H1 (cell line): ENCODE data around the gene NLRP10. TPM values are rescaled to one million over a fixed set of nuclear protein-coding genes. Genes with fewer than 3 reads are reported as not detected.

Experiments used
- CTCF ChIA-PET: fragments of 300-600 bp; sonication (Branson Sonifier 250); formaldehyde crosslinking; loops from one replicate; lab custom pipeline; 2021; ENCODE audit not compliant: partially characterized antibody; lab: Charles Lee
- POLR2A ChIA-PET: fragments of 300-600 bp; sonication (Branson Sonifier 250); formaldehyde crosslinking; loops from one replicate; lab custom pipeline; 2021; ENCODE audit warnings: inconsistent platforms; ENCODE audit not compliant: partially characterized antibody; lab: Charles Lee
- DNase-seq, 2 experiments: peaks; one replicate each; pipeline versions ENCODE4 v3.0.0 to v3.0.0-alpha.2; 2010 to 2022; ENCODE audit warnings: low spot score in 2 of 2, low read depth in 1 of 2, mixed read lengths in 1 of 2
- FAIRE-seq: peaks from 2 replicates; lab custom pipeline; 2011; peaks lifted over from hg19 to GRCh38; lab: Jason Lieb, UNC
- H2AFZ ChIP-seq: 2 replicates; pipeline ENCODE4 v1.8.1; 2012; ENCODE audit warnings: low read length, inconsistent platforms
- H2AK5ac ChIP-seq: 2 replicates; pipeline ENCODE4 v1.6.1; 2013; ENCODE audit warnings: low read depth, low read length
- H2BK120ac ChIP-seq: replicated peaks from 2 replicates; pipeline ENCODE3; 2013; ENCODE audit warnings: low read depth, low read length, inconsistent platforms
- H2BK12ac ChIP-seq: 2 replicates; pipeline ENCODE4 v1.6.1; 2013; ENCODE audit warnings: low read depth, low read length
- H2BK15ac ChIP-seq: 2 replicates; pipeline ENCODE4 v1.6.1; 2013; ENCODE audit warnings: low read length
- H2BK20ac ChIP-seq: 2 replicates; pipeline ENCODE4 v1.6.1; 2013; ENCODE audit warnings: low read length
- H2BK5ac ChIP-seq: 2 replicates; pipeline ENCODE4 v1.6.1; 2013; ENCODE audit warnings: low read depth, low read length
- H3K14ac ChIP-seq: 2 replicates; pipeline ENCODE4 v1.6.1; 2013; ENCODE audit warnings: inconsistent platforms; ENCODE audit not compliant: insufficient read length
- H3K18ac ChIP-seq: 2 replicates; pipeline ENCODE4 v1.6.1; 2013; ENCODE audit warnings: low read length; ENCODE audit errors: extremely low read depth
- H3K23ac ChIP-seq: 2 replicates; pipeline ENCODE4 v1.6.1; 2013; ENCODE audit warnings: inconsistent platforms; ENCODE audit not compliant: insufficient read length
- H3K23me2 ChIP-seq: 2 replicates; pipeline ENCODE4 v1.6.1; 2013; ENCODE audit warnings: low read depth, low read length
- H3K27ac ChIP-seq: 2 replicates; pipeline ENCODE4 v1.6.1; 2011; ENCODE audit warnings: low read depth, low read length, inconsistent platforms
- H3K27me3 ChIP-seq, 4 experiments: replicated peaks in 1 of 4; 1 replicate in 1 of 4; 2 replicates in 3 of 4; pipeline versions ENCODE4 v1.6.1 to v1.8.1; 2011 to 2013; ENCODE audit warnings: low read length in 3 of 4, mild to moderate bottlenecking in 3 of 4, inconsistent platforms in 2 of 4, mixed read lengths in 2 of 4, moderate library complexity in 1 of 4; ENCODE audit not compliant: control insufficient read depth in 3 of 4, insufficient read depth in 3 of 4; ENCODE audit errors: extremely low read depth in 1 of 4
- H3K36me3 ChIP-seq, 4 experiments: 2 replicates each; pipeline versions ENCODE4 v1.6.1 to v1.8.1; 2011 to 2013; ENCODE audit warnings: mild to moderate bottlenecking in 4 of 4, low read length in 3 of 4, moderate library complexity in 2 of 4, control low read depth in 1 of 4, inconsistent platforms in 1 of 4; ENCODE audit not compliant: insufficient read depth in 4 of 4, control insufficient read depth in 2 of 4
- H3K4ac ChIP-seq: replicated peaks from 2 replicates; pipeline ENCODE3; 2013; ENCODE audit warnings: low read length, low read depth, mixed read lengths, inconsistent platforms; ENCODE audit not compliant: insufficient read length
- H3K4me1 ChIP-seq, 4 experiments: replicated peaks in 1 of 4; 1 replicate in 1 of 4; 2 replicates in 3 of 4; pipeline versions ENCODE4 v1.6.1 to v1.8.1; 2011 to 2013; ENCODE audit warnings: low read length in 3 of 4, inconsistent platforms in 2 of 4, mixed read lengths in 1 of 4; ENCODE audit not compliant: insufficient read depth in 4 of 4, control insufficient read depth in 3 of 4
- H3K4me2 ChIP-seq, 2 experiments: 2 replicates each; pipeline versions ENCODE4 v1.6.1 to v1.8.1; 2011 to 2013; ENCODE audit warnings: low read depth in 2 of 2, low read length in 2 of 2, control low read depth in 1 of 2, inconsistent platforms in 1 of 2, mild to moderate bottlenecking in 1 of 2; ENCODE audit not compliant: insufficient read depth in 1 of 2
- H3K4me3 ChIP-seq, 4 experiments: fragments of 200-600, 300-600 bp in 1 of 4; sonication (generic), shearing (Covaris generic), sonication (Bioruptor Twin) in 1 of 4; 2 replicates each; pipeline versions ENCODE4 v1.5.1 to v1.8.1; 2011 to 2016; ENCODE audit warnings: low read length in 4 of 4, low read depth in 3 of 4, control low read depth in 2 of 4, inconsistent platforms in 2 of 4, mild to moderate bottlenecking in 2 of 4, mixed read lengths in 1 of 4, moderate library complexity in 1 of 4; ENCODE audit not compliant: insufficient read depth in 2 of 4; ENCODE audit errors: extremely low read depth in 1 of 4
- H3K56ac ChIP-seq: replicated peaks from 2 replicates; pipeline ENCODE3; 2013; ENCODE audit warnings: low read depth, mild to moderate bottlenecking, mixed read lengths, low read length, inconsistent platforms; ENCODE audit not compliant: insufficient read length
- H3K79me1 ChIP-seq: 2 replicates; pipeline ENCODE4 v1.6.1; 2013; ENCODE audit warnings: low read depth, low read length, control low read depth
- H3K79me2 ChIP-seq, 2 experiments: 2 replicates each; pipeline versions ENCODE4 v1.6.1 to v1.8.1; 2012 to 2013; ENCODE audit warnings: low read length in 2 of 2, mild to moderate bottlenecking in 2 of 2, inconsistent platforms in 1 of 2; ENCODE audit not compliant: insufficient read depth in 2 of 2, control insufficient read depth in 1 of 2
- H3K9ac ChIP-seq, 4 experiments: replicated peaks in 1 of 4; 1 replicate in 1 of 4; 2 replicates in 3 of 4; pipeline versions ENCODE4 v1.6.1 to v1.8.1; 2011 to 2013; ENCODE audit warnings: low read depth in 3 of 4, low read length in 3 of 4, control low read depth in 2 of 4, mild to moderate bottlenecking in 2 of 4, moderate library complexity in 2 of 4, inconsistent platforms in 1 of 4; ENCODE audit errors: extremely low read depth in 1 of 4
- H3K9me3 ChIP-seq, 2 experiments: 2 replicates each; pipeline versions ENCODE4 v1.6.1 to v1.8.1; 2012 to 2013; ENCODE audit warnings: mild to moderate bottlenecking in 2 of 2, moderate library complexity in 2 of 2, control low read depth in 1 of 2, inconsistent platforms in 1 of 2, low read depth in 1 of 2, low read length in 1 of 2, mixed read lengths in 1 of 2; ENCODE audit not compliant: insufficient read depth in 2 of 2
- H4K20me1 ChIP-seq, 2 experiments: replicated peaks in 1 of 2; 2 replicates each; pipeline versions ENCODE3 to v1.8.1; 2011 to 2013; ENCODE audit warnings: inconsistent platforms in 2 of 2, low read length in 2 of 2, mild to moderate bottlenecking in 1 of 2; ENCODE audit not compliant: insufficient read depth in 2 of 2, control insufficient read depth in 1 of 2
- H4K5ac ChIP-seq: 2 replicates; pipeline ENCODE4 v1.6.1; 2013; ENCODE audit warnings: low read length, low read depth, mixed read lengths, inconsistent platforms; ENCODE audit not compliant: insufficient read length
- H4K8ac ChIP-seq: 2 replicates; pipeline ENCODE4 v1.8.0; 2013; ENCODE audit warnings: mild to moderate bottlenecking, moderate library complexity, low read length, inconsistent platforms; ENCODE audit not compliant: insufficient read depth; ENCODE audit errors: extremely low read depth
- H4K91ac ChIP-seq: replicated peaks from 2 replicates; pipeline ENCODE3; 2013; ENCODE audit warnings: low read length, mixed read lengths, inconsistent platforms; ENCODE audit not compliant: insufficient read length
- CBX8 ChIP-seq: fragments of 300-800, 300-1000 bp; sonication (generic); IDR thresholded peaks from 2 replicates; pipeline ENCODE4 v1.7.1; 2016; ENCODE audit warnings: low read depth, low read length, borderline replicate concordance
- CEBPB ChIP-seq: IDR thresholded peaks from 2 replicates; pipeline ENCODE4 v1.6.1; 2012; ENCODE audit warnings: low read depth, low read length
- CHD2 ChIP-seq: IDR thresholded peaks from 2 replicates; pipeline ENCODE4 v1.6.1; 2012; ENCODE audit warnings: low read length, improper control_type of control experiment
- MAFK ChIP-seq: IDR thresholded peaks from 2 replicates; pipeline ENCODE4 v1.6.1; 2012; ENCODE audit warnings: low read depth, mild to moderate bottlenecking, improper control_type of control experiment, low read length
- POU5F1 ChIP-seq: IDR thresholded peaks from 2 replicates; pipeline ENCODE4 v1.6.1; 2011; ENCODE audit warnings: low read depth, mild to moderate bottlenecking, low read length, moderate library complexity
- WGBS, 2 experiments: shearing (Covaris generic) in 1 of 2; methylation state at CpG; one replicate each; pipeline versions ENCODE4 v1.1.6 to v1.1.7; 2013 to 2015; ENCODE audit warnings: low lambda C conversion rate in 2 of 2, mixed read lengths in 2 of 2, inconsistent platforms in 1 of 2, low coverage in 1 of 2, missing lambda C conversion rate in 1 of 2; ENCODE audit not compliant: insufficient replicate concordance in 2 of 2, insufficient coverage in 1 of 2, insufficient read length in 1 of 2; ENCODE audit errors: extremely low coverage in 1 of 2, missing lambda C conversion rate in 1 of 2; 5-methylcytosine and 5-hydroxymethylcytosine counted together
- polyA plus RNA-seq, 7 experiments: library from polyadenylated mRNA; depleted of rRNA in 3 of 7; stranded (reverse) in 5 of 7; unstranded in 2 of 7; fragments of >200 nt in 5 of 7; fragments of 200-250 nt in 2 of 7; gene quantifications; 1 replicate in 5 of 7; 2 replicates in 1 of 7; 4 replicates in 1 of 7; pipeline versions ENCODE4 v1.2.1 to v1.2.3, GENCODE V29; 2011 to 2013; ENCODE audit warnings: missing spikeins in 2 of 7, mixed read lengths in 2 of 7
- total RNA-seq: library from RNA; stranded (reverse); fragmentation: NEBNext Ultra II Directional; extraction: Animal tissue kit (Norgen Biotek cat#: 25700); gene quantifications from 2 replicates; pipeline ENCODE4 v1.2.1, GENCODE V29; 2021

Gene NLRP10
- total and polyA plus RNA-seq, 2 of the 8 experiments (the other 6 are each of a cell fraction or from before 2014, with no cell fraction given), result 0.71 TPM; not detected in 1

- H3K56ac ChIP-seq, result no peak overlapping the region
- 0 out of 7 replicates have a peak overlapping the region, but pooled peaks of 1 of the 4 experiments have one; percentile 6 for H3K9ac ChIP-seq
- H3K9me3 ChIP-seq, result no peaks in the 10 kb centered on the region
- DNase-seq (no peak), FAIRE-seq (no peak)
- peak overlapping the region; percentile 56; the same call in 1 of the 2 replicates for H2BK20ac ChIP-seq
- H2BK120ac ChIP-seq, result no peak overlapping the region
- H3K4me3 ChIP-seq, result no peak overlapping the region
- H4K20me1 ChIP-seq, result no peaks in the 10 kb centered on the region
- H2BK12ac ChIP-seq, result peak overlapping the region; percentile 22; the same call in 1 of the 2 replicates
- 73% methylated on average over 1 of the region's 1 CpG; no CpG with 5 or more reads in 1 of the 2 experiments for WGBS, 2 experiments
- peak overlapping the region; percentile 20; the same call in 1 of the 2 replicates for H3K18ac ChIP-seq
- H3K4ac ChIP-seq, result no peak overlapping the region
- peak overlapping the region; percentile 20 for H4K91ac ChIP-seq
- no peak overlapping the region for H3K27ac ChIP-seq
- no peak overlapping the region for H3K14ac ChIP-seq
- H3K4me1 ChIP-seq, result peaks cover 0 to 6% (median 3%) of the 10 kb centered on the region in 4 experiments; a peak in 2 of 7 replicates
- H3K79me2 ChIP-seq, result no peaks in the 10 kb centered on the region
- no peaks in the 10 kb centered on the region for H3K79me1 ChIP-seq
- no peak overlapping the region for H3K23ac ChIP-seq
- H3K27me3 ChIP-seq, result no peaks in the 10 kb centered on the region
- peak overlapping the region; percentile 71; the same call in 1 of the 2 replicates for H2BK5ac ChIP-seq
- H2AFZ ChIP-seq, result no peak overlapping the region
- no peak overlapping the region for H4K5ac ChIP-seq
- 0 out of 2 replicates have a peak overlapping the region, but pooled peaks have one; percentile 25 for H2BK15ac ChIP-seq
- H3K36me3 ChIP-seq, result no peaks in the 10 kb centered on the region
- ChIA-PET CTCF (no interaction called here), POLR2A (no interaction called here)
- H4K8ac ChIP-seq, result no peak overlapping the region
- H3K4me2 ChIP-seq, result no peak overlapping the region; a peak in 1 of 4 replicates
- no peak for TF ChIP-seq MAFK
- no peak for TF ChIP-seq CEBPB
- no peak for TF ChIP-seq POU5F1
- TF ChIP-seq CHD2, result no peak
- TF ChIP-seq CBX8, result no peak
- H3K23me2 ChIP-seq, result no peaks in the 10 kb centered on the region
- H2AK5ac ChIP-seq, result no peak overlapping the region
Measured at GRCh38 chr11:7967097-7967496, 1.9 kb upstream of the NLRP10 start.
